Spinal cord (tissue), 10 donors: Measurements from ENCODE around the gene SLCO1B1. TPM values are rescaled to one million over a fixed set of nuclear protein-coding genes. Genes with fewer than 3 reads are reported as not detected.
"Not testable (repeated sequence)": the region's sequence is repeated elsewhere in the genome, so short reads cannot be mapped to it uniquely, and the experiment has no call there.

Experiments
- DNase-seq, 6 donors: peaks; one replicate each; pipeline versions ENCODE4 v3.0.0 to v3.0.0-alpha.2; 2013 to 2015; ENCODE audit warnings: low spot score in 6 of 6, low read depth in 4 of 6
- H3K27ac ChIP-seq: one replicate; pipeline ENCODE4 v1.5.1; 2013; ENCODE audit warnings: low read depth, low read length, control low read depth
- H3K27me3 ChIP-seq: one replicate; pipeline ENCODE4 v1.6.1; 2013; ENCODE audit warnings: low read length; ENCODE audit not compliant: control insufficient read depth, insufficient read depth
- H3K36me3 ChIP-seq: one replicate; pipeline ENCODE4 v1.6.1; 2013; ENCODE audit warnings: low read length; ENCODE audit not compliant: control insufficient read depth, insufficient read depth
- H3K4me1 ChIP-seq: one replicate; pipeline ENCODE4 v1.6.1; 2013; ENCODE audit warnings: low read length; ENCODE audit not compliant: control insufficient read depth, insufficient read depth
- H3K4me3 ChIP-seq: one replicate; pipeline ENCODE4 v1.5.1; 2013; ENCODE audit warnings: low read depth, low read length, control low read depth
- H3K9me3 ChIP-seq: one replicate; pipeline ENCODE4 v1.6.1; 2013; ENCODE audit warnings: low read length; ENCODE audit not compliant: control insufficient read depth, insufficient read depth
- WGBS: methylation state at CpG from one replicate; pipeline ENCODE4 v1.1.5; 2013; ENCODE audit warnings: missing lambda C conversion rate; ENCODE audit not compliant: insufficient coverage; 5-methylcytosine and 5-hydroxymethylcytosine counted together
- long read RNA-seq, 4 donors: transcript quantifications; one replicate each; lab custom pipeline, GENCODE V29; 2026
- polyA plus RNA-seq, 2 donors: library from polyadenylated mRNA; unstranded; fragments of 120-200 nt; gene quantifications; one replicate each; pipeline ENCODE4 v1.2.1, GENCODE V29; 2013; ENCODE audit not compliant: insufficient read length in 2 of 2
- total RNA-seq, 2 donors: library from RNA; depleted of rRNA in 1 of 2; stranded (reverse); fragments of 120-200 nt in 1 of 2; fragments of >200 nt in 1 of 2; gene quantifications; one replicate each; pipeline versions ENCODE4 v1.2.3 to v1.2.4, GENCODE V29; 2013 to 2014
- donor health status: healthy.

SLCO1B1 gene, protein sequence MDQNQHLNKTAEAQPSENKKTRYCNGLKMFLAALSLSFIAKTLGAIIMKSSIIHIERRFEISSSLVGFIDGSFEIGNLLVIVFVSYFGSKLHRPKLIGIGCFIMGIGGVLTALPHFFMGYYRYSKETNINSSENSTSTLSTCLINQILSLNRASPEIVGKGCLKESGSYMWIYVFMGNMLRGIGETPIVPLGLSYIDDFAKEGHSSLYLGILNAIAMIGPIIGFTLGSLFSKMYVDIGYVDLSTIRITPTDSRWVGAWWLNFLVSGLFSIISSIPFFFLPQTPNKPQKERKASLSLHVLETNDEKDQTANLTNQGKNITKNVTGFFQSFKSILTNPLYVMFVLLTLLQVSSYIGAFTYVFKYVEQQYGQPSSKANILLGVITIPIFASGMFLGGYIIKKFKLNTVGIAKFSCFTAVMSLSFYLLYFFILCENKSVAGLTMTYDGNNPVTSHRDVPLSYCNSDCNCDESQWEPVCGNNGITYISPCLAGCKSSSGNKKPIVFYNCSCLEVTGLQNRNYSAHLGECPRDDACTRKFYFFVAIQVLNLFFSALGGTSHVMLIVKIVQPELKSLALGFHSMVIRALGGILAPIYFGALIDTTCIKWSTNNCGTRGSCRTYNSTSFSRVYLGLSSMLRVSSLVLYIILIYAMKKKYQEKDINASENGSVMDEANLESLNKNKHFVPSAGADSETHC
- total RNA-seq (under 1 TPM in 1 of 2 donors, not detected in 1; 0.06 TPM), polyA plus RNA-seq (not detected)
- long read RNA-seq, donor 1, result 0 reads
- long read RNA-seq, donor 2, result 0 reads
- long read RNA-seq, donor 3, result 0 reads
- long read RNA-seq, donor 4, result 0 reads

DNA sequence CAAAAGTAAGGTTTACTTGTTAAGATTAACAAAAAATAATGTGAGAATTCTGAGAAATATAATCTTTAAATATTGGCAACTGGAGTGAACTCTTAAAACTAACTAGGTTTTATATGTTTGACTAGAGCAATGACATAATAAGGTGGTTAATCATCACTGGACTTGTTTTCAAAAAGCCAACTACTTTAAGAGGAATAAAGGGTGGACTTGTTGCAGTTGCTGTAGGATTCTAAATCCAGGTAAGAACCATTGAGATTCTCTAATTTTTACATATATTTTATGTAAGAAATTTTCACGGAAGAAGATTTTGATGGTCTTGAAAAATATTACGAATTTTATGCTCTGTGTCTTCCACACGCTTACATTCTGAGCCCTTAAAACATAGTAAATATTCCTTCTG, at the start of gene SLCO1B1:
TSS of gene SLCO1B1 (plus strand) at position 197 of the 400 bp plus-strand sequence. CDS start 10,381 bp downstream, outside the sequence.
- DNase-seq, result no peak
- no peaks in the 10 kb centered on the region for H3K27me3 ChIP-seq
- H3K9me3 ChIP-seq, result peaks cover 2% of the 10 kb centered on the region
- no peaks in the 10 kb centered on the region for H3K36me3 ChIP-seq
- WGBS, result no CpG with 5 or more reads among the region's 3 CpGs
- no peaks in the 10 kb centered on the region for H3K4me1 ChIP-seq
- no peak within 1 kb of the TSS for H3K27ac ChIP-seq
- no peak within 1 kb of the TSS for H3K4me3 ChIP-seq

DNA sequence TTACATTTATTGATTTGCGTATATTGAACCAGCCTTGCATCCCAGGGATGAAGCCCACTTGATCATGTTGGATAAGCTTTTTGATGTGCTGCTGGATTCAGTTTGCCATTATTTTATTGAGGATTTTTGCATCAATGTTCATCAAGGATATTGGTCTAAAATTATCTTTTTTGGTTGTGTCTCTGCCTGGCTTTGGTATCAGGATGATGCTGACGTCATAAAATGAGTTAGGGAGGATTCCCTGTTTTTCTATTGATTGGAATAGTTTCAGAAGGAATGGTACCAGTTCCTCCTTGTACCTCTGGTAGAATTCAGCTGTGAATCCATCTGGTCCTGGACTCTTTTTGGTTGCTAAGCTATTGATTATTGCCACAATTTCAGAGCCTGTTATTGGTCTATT, 46.2 kb upstream of the SLCO1B1 start:
- H3K4me3 ChIP-seq, H3K9me3 ChIP-seq, H3K4me1 ChIP-seq, H3K27ac ChIP-seq, H3K27me3 ChIP-seq, DNase-seq, H3K36me3 ChIP-seq: not testable (repeated sequence)
- WGBS, result no CpG with 5 or more reads among the region's 2 CpGs

DNA sequence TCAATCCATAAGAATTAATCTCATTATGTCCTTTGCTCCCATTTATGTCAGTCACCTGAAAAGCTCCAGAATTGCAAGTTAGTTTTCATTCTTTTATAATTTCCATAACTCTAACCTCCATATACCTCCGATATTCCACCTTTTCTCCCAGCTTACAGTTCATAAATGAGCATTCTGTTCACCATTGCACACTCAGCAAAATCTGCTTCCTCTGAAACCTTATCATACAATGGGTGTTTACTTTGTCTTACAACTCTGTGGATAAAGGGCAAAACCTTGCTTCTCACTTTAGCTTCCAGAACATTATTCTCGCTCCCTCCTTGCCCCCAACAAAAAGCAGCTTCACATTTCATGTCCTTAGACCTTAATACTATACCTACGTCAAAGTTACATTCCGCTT, 19.3 kb upstream of the SLCO1B1 start:
- WGBS, result 100% methylated on average over 2 of the region's 4 CpGs
- Histone ChIP-seq H3K4me1 (no peaks in the 10 kb centered on the region), H3K27me3 (no peaks in the 10 kb centered on the region), H3K27ac (no peak overlapping the region), H3K4me3 (no peak overlapping the region), H3K36me3 (no peaks in the 10 kb centered on the region), H3K9me3 (no peaks in the 10 kb centered on the region)
- no peak for DNase-seq

DNA sequence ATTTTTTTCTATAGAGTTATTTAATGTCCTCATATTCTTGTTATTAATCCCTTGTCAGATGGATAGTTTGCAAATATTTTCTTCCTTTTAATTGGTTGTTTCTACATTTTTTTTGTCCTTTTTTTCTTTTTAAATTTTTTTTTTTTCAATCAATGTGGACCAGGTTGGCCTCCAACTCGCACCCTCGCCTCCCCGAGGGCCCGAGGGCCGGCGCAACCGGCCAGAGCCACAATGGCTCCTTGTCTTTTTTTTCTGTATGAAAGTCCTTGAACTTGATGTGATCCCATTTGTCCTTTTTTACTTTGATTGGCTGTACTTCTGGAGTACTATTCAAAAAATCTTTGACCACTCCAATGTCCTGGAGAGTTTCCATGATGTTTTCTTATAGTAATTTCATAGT, 17.7 kb upstream of the SLCO1B1 start:
- 98% methylated on average over 7 of the region's 7 CpGs for WGBS
- no peak overlapping the region for H3K4me3 ChIP-seq
- H3K36me3 ChIP-seq, result no peaks in the 10 kb centered on the region
- no peak for DNase-seq
- H3K9me3 ChIP-seq, result no peaks in the 10 kb centered on the region
- no peaks in the 10 kb centered on the region for H3K27me3 ChIP-seq
- no peaks in the 10 kb centered on the region for H3K4me1 ChIP-seq
- no peak overlapping the region for H3K27ac ChIP-seq

DNA sequence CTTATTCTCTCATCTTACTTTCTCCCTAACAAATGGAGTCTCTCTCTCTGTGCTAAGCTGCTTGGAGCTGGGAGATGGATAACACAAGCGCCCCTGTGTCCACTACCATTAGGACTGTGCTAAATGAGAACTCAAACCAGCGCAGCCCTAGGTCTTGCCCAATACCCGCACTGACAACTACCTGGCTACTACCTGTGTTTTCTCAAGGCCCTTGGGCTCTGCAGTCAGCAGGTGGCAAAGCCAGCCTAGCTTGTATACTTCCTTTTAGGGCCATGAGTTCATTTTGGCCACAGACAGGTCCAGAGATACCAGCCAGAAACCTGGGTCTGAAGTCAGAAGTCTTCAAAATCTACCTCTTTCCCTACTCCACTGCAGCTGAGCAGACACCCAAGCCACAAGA, 13.0 kb upstream of the SLCO1B1 start:
- Histone ChIP-seq H3K4me1 (no peaks in the 10 kb centered on the region), H3K27me3 (no peaks in the 10 kb centered on the region), H3K4me3 (no peak overlapping the region), H3K36me3 (no peaks in the 10 kb centered on the region), H3K27ac (no peak overlapping the region), H3K9me3 (no peaks in the 10 kb centered on the region)
- no peak for DNase-seq
- 96% methylated on average over 3 of the region's 3 CpGs for WGBS

DNA sequence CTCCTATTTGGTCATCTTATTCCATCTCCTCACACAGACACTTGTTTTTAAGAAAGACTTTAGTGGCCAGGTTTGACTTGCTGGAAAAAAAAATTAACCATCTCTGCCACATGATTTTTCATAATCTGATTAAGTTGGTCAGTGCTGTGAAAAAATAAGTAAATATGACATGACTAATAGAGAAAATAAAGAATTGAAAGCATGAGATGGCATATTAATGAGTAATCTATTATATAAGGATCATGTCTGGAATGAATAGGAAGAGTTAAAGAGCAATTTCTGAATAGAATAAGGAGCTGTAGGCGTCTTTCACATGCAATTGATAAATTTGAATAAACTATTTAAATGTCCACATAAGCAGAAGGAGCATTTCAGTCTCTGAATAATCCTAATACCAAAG, 12.2 kb upstream of the SLCO1B1 start:
- no peak overlapping the region for H3K4me3 ChIP-seq
- H3K9me3 ChIP-seq, result no peaks in the 10 kb centered on the region
- no peak overlapping the region for H3K27ac ChIP-seq
- H3K4me1 ChIP-seq, result no peaks in the 10 kb centered on the region
- WGBS, result no CpG with 5 or more reads among the region's 1 CpG
- no peaks in the 10 kb centered on the region for H3K36me3 ChIP-seq
- no peak for DNase-seq
- no peaks in the 10 kb centered on the region for H3K27me3 ChIP-seq

DNA sequence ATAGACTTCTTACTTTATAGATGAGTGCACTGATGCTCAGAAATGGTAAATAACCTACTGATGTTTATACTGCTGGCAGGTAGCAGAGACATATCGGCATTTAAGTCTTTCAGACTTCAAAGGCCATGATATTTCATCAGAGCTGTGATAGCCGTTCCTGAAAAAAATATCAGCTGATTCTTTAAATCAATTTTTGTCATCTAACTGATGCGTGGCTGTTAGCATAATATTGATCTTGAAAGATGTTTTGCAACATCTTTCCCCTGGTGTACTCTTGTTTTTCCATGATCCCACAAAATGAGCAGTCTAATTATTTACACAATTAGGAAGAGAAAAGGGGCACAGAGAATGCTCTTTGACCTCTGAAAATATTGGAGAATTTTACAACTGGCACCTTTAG, 1.6 kb upstream of the SLCO1B1 start:
- no peaks in the 10 kb centered on the region for H3K36me3 ChIP-seq
- no peaks in the 10 kb centered on the region for H3K27me3 ChIP-seq
- peak in 1 of 6 donors; percentile 3 for DNase-seq
- 90% methylated on average over 2 of the region's 3 CpGs for WGBS
- no peak overlapping the region for H3K27ac ChIP-seq
- no peaks in the 10 kb centered on the region for H3K4me1 ChIP-seq
- peaks cover 2% of the 10 kb centered on the region for H3K9me3 ChIP-seq
- H3K4me3 ChIP-seq, result no peak overlapping the region

DNA sequence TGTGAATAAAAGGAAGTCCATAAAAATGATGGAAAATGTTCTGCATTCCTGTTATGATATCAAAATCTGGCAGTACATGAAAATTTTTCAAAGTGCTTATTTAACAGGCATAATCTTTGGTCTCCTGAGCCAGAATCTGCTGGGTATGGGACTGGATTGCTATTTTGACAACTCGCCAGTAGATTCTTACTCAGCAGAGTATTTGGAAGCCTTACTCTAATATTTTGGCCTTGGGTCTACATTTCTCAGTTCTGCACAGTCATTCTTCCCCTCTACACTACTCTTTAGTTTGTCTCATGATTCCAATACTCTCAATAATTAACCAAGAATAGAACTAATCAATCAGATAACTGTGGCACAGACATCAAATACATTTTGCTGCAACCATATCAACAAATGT, 1.1 kb upstream of the SLCO1B1 start:
- Histone ChIP-seq H3K27ac (no peak overlapping the region), H3K36me3 (no peaks in the 10 kb centered on the region), H3K4me3 (no peak overlapping the region), H3K27me3 (no peaks in the 10 kb centered on the region), H3K4me1 (no peaks in the 10 kb centered on the region), H3K9me3 (peaks cover 2% of the 10 kb centered on the region)
- no peak for DNase-seq
- WGBS, result 90% methylated on average over 1 of the region's 1 CpG

DNA sequence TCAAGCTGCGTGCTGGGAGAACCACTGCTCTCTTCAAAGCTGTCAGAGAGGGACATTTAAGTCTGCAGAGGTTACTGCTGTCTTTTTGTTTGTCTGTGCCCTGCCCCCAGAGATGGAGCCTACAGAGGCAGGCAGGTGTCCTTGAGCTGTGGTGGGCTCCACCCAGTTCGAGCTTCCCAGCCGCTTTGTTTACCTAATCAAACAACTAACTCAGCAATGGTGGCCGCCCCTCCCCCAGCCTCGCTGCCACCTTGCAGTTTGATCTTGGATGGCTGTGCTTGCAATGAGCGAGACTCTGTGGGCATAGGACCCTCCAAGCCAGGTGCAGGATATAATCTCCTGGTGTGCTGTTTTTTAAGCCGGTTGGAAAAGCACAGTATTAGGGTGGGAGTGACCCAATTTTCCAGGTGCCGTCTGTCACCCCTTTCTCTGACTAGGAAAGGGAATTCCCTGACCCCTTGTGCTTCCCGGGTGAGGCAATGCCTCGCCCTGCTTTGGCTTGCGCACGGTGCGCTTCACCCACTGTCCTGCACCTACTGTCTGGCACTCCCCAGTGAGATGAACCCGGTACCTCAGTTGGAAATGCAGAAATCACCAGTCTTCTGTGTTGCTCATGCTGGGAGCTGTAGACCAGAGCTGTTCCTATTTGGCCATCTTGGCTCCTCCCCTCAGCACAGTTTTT, 6.5 kb downstream of the SLCO1B1 start:
- H3K9me3 ChIP-seq, result not testable (repeated sequence)

More for the DNA sequence above, 6.5 kb downstream of the SLCO1B1 start:
- not testable (repeated sequence) for H3K27ac ChIP-seq, H3K36me3 ChIP-seq, DNase-seq, H3K4me3 ChIP-seq, H3K4me1 ChIP-seq, H3K27me3 ChIP-seq
- WGBS, result 91% methylated on average over 6 of the region's 14 CpGs
